Panc1 (cell line): ENCODE data around the gene RASSF10. TPM values are rescaled to one million over a fixed set of nuclear protein-coding genes. Genes with fewer than 3 reads are reported as not detected.

Experiments
- ATAC-seq: fragments of 200-7000 bp; cut with Tn5 transposase; 2 replicates; pipeline ENCODE4 v1.9.1; 2020; ENCODE audit warnings: mild to moderate bottlenecking, moderate library complexity
- BruUV-seq: library from RNA; stranded (reverse); fragments of 400-500 nt; replicated peaks from 2 replicates; lab custom pipeline; 2021; lab: Mats Ljungman, UMichigan
- CTCF ChIA-PET: fragments of 300-600 bp; sonication (Branson Sonifier 250); formaldehyde crosslinking; loops from one replicate; lab custom pipeline; 2022; ENCODE audit warnings: antibody characterized with exemption; lab: Charles Lee
- POLR2A ChIA-PET: fragments of 300-600 bp; sonication (Branson Sonifier 250); formaldehyde crosslinking; loops from one replicate; lab custom pipeline; 2022; ENCODE audit warnings: antibody characterized with exemption; lab: Charles Lee
- DNase-seq: peaks from one replicate; pipeline ENCODE4 v3.0.0-alpha.2; 2010; ENCODE audit warnings: low read depth, low spot score
- H3K27ac ChIP-seq: 2 replicates; pipeline ENCODE4 v1.5.1; 2011; ENCODE audit warnings: mild to moderate bottlenecking, low read length, inconsistent platforms
- H3K27me3 ChIP-seq: fragments of 200-500 bp; sonication (Bioruptor generic); 2 replicates; pipeline ENCODE4 v1.6.0; 2014; ENCODE audit warnings: low read length, inconsistent platforms; ENCODE audit not compliant: control insufficient read depth, insufficient read depth
- H3K36me3 ChIP-seq: fragments of 200-500 bp; sonication (Bioruptor generic); 2 replicates; pipeline ENCODE4 v1.5.1; 2014; ENCODE audit warnings: inconsistent platforms, mild to moderate bottlenecking, low read length, moderate library complexity; ENCODE audit not compliant: control insufficient read depth, insufficient read depth
- H3K4me1 ChIP-seq: 2 replicates; pipeline ENCODE4 v1.5.1; 2011; ENCODE audit warnings: inconsistent platforms, mild to moderate bottlenecking, low read length, moderate library complexity; ENCODE audit not compliant: control insufficient read depth, insufficient read depth
- H3K4me3 ChIP-seq, 2 experiments: 2 replicates each; pipeline ENCODE4 v1.5.1; 2011 to 2012; ENCODE audit warnings: low read depth in 2 of 2, low read length in 2 of 2, mild to moderate bottlenecking in 2 of 2, inconsistent platforms in 1 of 2, moderate library complexity in 1 of 2
- H3K9me3 ChIP-seq: fragments of 200-500 bp; sonication (Bioruptor generic); 2 replicates; pipeline ENCODE4 v1.5.1; 2014; ENCODE audit warnings: low read depth, mild to moderate bottlenecking, inconsistent platforms, low read length, moderate library complexity; ENCODE audit not compliant: control insufficient read depth, insufficient read depth
- POLR2AphosphoS5 ChIP-seq: IDR thresholded peaks from 2 replicates; pipeline ENCODE4 v1.6.1; 2012; ENCODE audit warnings: mild to moderate bottlenecking, low read depth, low read length, moderate library complexity
- SIN3A ChIP-seq: IDR thresholded peaks from 2 replicates; pipeline ENCODE4 v1.6.1; 2012; ENCODE audit warnings: low read depth, mild to moderate bottlenecking, low read length, moderate library complexity, borderline replicate concordance; ENCODE audit not compliant: insufficient read depth
- TCF7L2 ChIP-seq: IDR thresholded peaks from 2 replicates; pipeline ENCODE4 v1.6.1; 2011; ENCODE audit warnings: mild to moderate bottlenecking, low read depth, low read length, inconsistent platforms
- in situ Hi-C: cut with HindIII; loops from 2 replicates; pipeline ENCODE4 v1.10.0; 2016; ENCODE audit warnings: low sequenced_read_pairs, low pct_unique_long_range_greater_than_20kb
- intact Hi-C: fragments of 100-400 bp; cut with micrococcal nuclease; formaldehyde crosslinking; loops from one replicate; pipeline ENCODE4 v1.10.0; 2022; ENCODE audit not compliant: unreplicated experiment
- total RNA-seq: library from RNA; stranded (reverse); gene quantifications from one replicate; pipeline ENCODE4 v1.2.1, GENCODE V29; 2021; ENCODE audit not compliant: unreplicated experiment
- TF ChIP-seq, protein P1 (sequence below): fragments of 450-650 bp; IDR thresholded peaks from 2 replicates; pipeline ENCODE4 v1.5.1; 2017; ENCODE audit warnings: mild to moderate bottlenecking
- TF ChIP-seq, protein P2 (sequence below), 2 experiments: IDR thresholded peaks; 2 replicates each; pipeline ENCODE4 v1.6.1; 2011 to 2012; ENCODE audit warnings: low read depth in 2 of 2, control low read depth in 1 of 2, low read length in 1 of 2, mild to moderate bottlenecking in 1 of 2, moderate library complexity in 1 of 2; ENCODE audit not compliant: insufficient read depth in 1 of 2

Gene RASSF10
- total RNA-seq, 1 experiment from 2014 or later = not detected

GRCh38 chr11:12962306-12962705 is 46.8 kb upstream of the RASSF10 start:
- no peak for TF ChIP-seq POLR2AphosphoS5
- TF ChIP-seq, protein P1, sequence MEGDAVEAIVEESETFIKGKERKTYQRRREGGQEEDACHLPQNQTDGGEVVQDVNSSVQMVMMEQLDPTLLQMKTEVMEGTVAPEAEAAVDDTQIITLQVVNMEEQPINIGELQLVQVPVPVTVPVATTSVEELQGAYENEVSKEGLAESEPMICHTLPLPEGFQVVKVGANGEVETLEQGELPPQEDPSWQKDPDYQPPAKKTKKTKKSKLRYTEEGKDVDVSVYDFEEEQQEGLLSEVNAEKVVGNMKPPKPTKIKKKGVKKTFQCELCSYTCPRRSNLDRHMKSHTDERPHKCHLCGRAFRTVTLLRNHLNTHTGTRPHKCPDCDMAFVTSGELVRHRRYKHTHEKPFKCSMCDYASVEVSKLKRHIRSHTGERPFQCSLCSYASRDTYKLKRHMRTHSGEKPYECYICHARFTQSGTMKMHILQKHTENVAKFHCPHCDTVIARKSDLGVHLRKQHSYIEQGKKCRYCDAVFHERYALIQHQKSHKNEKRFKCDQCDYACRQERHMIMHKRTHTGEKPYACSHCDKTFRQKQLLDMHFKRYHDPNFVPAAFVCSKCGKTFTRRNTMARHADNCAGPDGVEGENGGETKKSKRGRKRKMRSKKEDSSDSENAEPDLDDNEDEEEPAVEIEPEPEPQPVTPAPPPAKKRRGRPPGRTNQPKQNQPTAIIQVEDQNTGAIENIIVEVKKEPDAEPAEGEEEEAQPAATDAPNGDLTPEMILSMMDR = no peak
- TF ChIP-seq SIN3A = no peak
- TF ChIP-seq TCF7L2 = no peak
- TF ChIP-seq, protein P2, sequence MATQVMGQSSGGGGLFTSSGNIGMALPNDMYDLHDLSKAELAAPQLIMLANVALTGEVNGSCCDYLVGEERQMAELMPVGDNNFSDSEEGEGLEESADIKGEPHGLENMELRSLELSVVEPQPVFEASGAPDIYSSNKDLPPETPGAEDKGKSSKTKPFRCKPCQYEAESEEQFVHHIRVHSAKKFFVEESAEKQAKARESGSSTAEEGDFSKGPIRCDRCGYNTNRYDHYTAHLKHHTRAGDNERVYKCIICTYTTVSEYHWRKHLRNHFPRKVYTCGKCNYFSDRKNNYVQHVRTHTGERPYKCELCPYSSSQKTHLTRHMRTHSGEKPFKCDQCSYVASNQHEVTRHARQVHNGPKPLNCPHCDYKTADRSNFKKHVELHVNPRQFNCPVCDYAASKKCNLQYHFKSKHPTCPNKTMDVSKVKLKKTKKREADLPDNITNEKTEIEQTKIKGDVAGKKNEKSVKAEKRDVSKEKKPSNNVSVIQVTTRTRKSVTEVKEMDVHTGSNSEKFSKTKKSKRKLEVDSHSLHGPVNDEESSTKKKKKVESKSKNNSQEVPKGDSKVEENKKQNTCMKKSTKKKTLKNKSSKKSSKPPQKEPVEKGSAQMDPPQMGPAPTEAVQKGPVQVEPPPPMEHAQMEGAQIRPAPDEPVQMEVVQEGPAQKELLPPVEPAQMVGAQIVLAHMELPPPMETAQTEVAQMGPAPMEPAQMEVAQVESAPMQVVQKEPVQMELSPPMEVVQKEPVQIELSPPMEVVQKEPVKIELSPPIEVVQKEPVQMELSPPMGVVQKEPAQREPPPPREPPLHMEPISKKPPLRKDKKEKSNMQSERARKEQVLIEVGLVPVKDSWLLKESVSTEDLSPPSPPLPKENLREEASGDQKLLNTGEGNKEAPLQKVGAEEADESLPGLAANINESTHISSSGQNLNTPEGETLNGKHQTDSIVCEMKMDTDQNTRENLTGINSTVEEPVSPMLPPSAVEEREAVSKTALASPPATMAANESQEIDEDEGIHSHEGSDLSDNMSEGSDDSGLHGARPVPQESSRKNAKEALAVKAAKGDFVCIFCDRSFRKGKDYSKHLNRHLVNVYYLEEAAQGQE (IDR thresholded peaks at IDR 0.05; ENCODE audit: insufficient read depth in 1 of 2, low read depth in 2 of 2, low read length in 1 of 2) = no peak
- H3K36me3 ChIP-seq = no peaks in the 10 kb centered on the region
- no peak overlapping the region for H3K4me3 ChIP-seq
- intact Hi-C loops (loop anchor here (5.0 kb wide), 2 partner anchors 185 to 220 kb away; no protein-coding TSS in a partner anchor), in situ Hi-C loops (no loop called here)
- H3K27me3 ChIP-seq = peaks cover 6% of the 10 kb centered on the region; the same call in 1 of the 2 replicates
- CTCF ChIA-PET = interaction anchor here (1.2 kb wide), 1 partner anchor 631 kb away, joined by 3 read pairs; no protein-coding TSS in a partner anchor
- ATAC-seq (no peak), DNase-seq (no peak)
- H3K4me1 ChIP-seq = no peaks in the 10 kb centered on the region
- BruUV-seq = no TSS peak
- H3K27ac ChIP-seq = no peak overlapping the region
- no peaks in the 10 kb centered on the region for H3K9me3 ChIP-seq
- POLR2A ChIA-PET = no interaction called here

GRCh38 chr11:12963051-12963450 is 46.1 kb upstream of the RASSF10 start:
- no TSS peak for BruUV-seq
- Histone ChIP-seq H3K4me3 (no peak overlapping the region), H3K9me3 (no peaks in the 10 kb centered on the region), H3K27me3 (peaks cover 6% of the 10 kb centered on the region; the same call in 1 of the 2 replicates), H3K36me3 (no peaks in the 10 kb centered on the region), H3K4me1 (no peaks in the 10 kb centered on the region), H3K27ac (no peak overlapping the region)
- POLR2A ChIA-PET = no interaction called here
- intact Hi-C loops (loop anchor here (5.0 kb wide), 2 partner anchors 184 to 219 kb away; no protein-coding TSS in a partner anchor), in situ Hi-C loops (no loop called here)
- CTCF ChIA-PET = interaction anchor here (0.6 kb wide), 1 partner anchor 683 kb away, joined by 10 read pairs; no protein-coding TSS in a partner anchor
- ATAC-seq = no peak
- TF ChIP-seq, protein P1 = no peak
- TF ChIP-seq TCF7L2 (no peak), POLR2AphosphoS5 (no peak), SIN3A (no peak)
- TF ChIP-seq, protein P2 (IDR thresholded peaks at IDR 0.05; ENCODE audit: insufficient read depth in 1 of 2, low read depth in 2 of 2, low read length in 1 of 2) = no peak
- DNase-seq = no peak
